GM11168 (cell line): ENCODE data around the gene SPTBN5.

Experiments
- in situ Hi-C: fragments of 300-500 bp; cut with MboI; formaldehyde crosslinking; loops from one replicate; pipeline ENCODE4 v1.12.0; 2022; ENCODE audit warnings: low sequenced_read_pairs; ENCODE audit not compliant: unreplicated experiment

The SPTBN5 gene

GRCh38 chr15:41829959-41830646, 63.8 kb downstream of the SPTBN5 start:
- in situ Hi-C loops: no loop called here

DNA sequence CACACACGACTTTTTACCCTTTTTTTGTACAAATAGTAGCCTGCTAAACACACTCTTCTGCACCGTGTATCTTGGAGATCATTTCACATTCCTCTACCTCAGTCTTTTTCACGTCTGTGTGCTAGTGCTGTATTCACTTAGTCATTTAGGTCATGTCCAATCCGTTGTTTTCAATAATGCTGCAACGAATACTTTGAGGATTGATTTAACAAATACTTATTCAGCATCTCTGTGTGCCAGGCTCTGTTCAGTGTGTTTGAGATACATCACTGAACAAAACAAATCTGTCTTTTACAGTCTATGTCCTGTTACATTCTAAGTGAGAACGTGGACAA, 65.1 kb downstream of the SPTBN5 start:
- in situ Hi-C loops: no loop called here

GRCh38 chr15:41827880-41828806, 65.7 kb downstream of the SPTBN5 start, which contains the start of gene JMJD7:
Gene JMJD7, plus strand, starts transcription at chr15:41828092. Its CDS starts 33 bp downstream, at chr15:41828125.
- in situ Hi-C loops: no loop called here

GRCh38 chr15:41827290-41827879, 66.5 kb downstream of the SPTBN5 start:
- in situ Hi-C loops: no loop called here

- in situ Hi-C loops: no loop called here
Measured at GRCh38 chr15:41825572-41826535, 68.0 kb downstream of the SPTBN5 start.

DNA sequence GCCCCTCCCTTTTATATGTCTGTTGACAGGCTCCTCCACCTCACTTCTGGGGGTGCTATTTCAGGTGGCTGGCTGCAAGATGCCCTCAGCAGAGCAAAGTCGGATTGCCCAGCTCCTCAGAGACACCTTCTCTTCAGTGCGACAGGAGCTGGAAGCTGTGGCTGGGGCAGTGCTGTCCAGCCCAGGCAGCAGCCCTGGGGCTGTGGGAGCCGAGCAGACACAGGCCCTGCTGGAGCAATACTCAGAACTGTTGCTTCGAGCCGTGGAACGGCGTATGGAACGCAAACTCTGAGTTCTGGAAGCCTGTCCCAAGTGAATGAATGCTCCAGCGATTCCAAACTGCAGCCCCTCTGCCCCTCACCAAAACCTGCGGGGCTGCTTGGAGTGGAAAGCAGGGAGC, 68.7 kb downstream of the SPTBN5 start:
- in situ Hi-C loops: no loop called here

DNA sequence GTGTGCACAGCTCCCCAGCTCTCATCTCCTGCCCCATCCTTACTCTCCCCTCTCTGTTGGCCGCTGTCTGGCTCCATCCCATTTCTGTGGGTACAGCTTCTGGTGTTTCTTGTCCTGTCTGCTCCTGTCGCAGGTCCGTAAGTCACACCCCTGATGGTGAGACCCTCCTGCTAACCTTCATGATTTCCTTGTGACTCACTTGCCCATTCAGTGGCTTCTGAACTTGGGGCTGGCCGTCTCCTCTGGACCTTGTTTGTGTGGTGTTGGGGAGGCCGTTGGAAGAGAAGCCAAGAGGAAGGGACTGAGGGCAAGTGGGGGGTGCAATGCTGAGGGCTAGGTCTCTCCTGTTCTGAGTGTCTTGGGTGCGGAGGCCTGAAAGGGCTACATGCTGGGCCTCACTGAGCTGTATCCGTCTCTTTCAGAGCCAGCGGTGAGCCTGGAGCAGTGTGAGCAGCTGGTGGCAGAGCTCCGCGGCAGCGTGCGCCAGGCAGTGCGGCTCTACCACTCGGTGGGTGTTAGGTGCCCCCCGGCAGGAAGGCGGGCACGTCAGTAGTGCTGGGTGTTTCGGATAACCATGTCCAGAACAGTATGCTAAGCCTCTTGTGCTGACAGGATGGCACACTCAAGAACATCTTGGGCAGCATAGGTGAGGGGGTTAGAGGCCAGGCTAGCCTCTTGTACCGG, 69.6 kb downstream of the SPTBN5 start:
- in situ Hi-C loops: no loop called here

GRCh38 chr15:41823502-41823901, 70.4 kb downstream of the SPTBN5 start:
- in situ Hi-C loops: no loop called here

DNA sequence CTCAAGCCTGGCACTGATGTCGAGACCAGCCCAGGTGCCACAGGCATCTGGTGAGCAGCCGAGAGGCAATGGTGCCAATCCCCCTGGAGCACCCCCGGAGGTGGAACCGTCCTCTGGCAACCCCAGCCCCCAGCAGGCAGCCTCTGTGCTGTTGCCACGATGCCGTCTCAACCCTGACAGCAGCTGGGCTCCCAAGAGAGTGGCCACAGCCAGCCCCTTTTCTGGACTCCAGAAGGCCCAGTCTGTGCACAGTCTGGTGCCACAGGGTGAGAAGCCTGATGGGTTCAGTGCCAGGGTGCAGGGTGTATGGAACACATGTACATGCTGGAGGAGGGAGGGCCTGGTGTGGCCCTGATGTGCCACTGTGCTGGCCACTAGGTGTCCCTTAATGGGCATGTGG, 70.9 kb downstream of the SPTBN5 start:
- in situ Hi-C loops: no loop called here

GRCh38 chr15:41822471-41822870, 71.4 kb downstream of the SPTBN5 start:
- in situ Hi-C loops: no loop called here

DNA sequence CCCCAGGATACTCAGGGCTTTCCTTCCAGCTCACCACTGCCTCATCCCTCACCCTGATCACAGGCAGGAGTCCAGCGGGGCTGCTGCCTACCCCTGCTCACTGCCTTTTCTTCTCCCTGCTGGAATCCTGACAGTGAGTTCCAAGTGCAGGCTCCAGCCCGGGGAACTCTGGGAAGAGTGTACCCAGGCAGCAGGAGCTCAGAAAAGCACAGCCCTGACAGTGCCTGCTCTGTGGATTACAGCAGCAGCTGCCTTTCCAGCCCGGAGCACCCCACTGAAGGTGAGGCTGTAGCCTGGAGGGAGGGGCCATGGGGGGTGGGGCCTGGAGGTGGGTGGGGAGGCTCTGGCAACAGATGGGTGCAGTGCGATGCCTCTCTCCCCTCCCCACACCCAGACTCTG, 72.0 kb downstream of the SPTBN5 start:
- in situ Hi-C loops: no loop called here

GRCh38 chr15:41820791-41821423, 72.9 kb downstream of the SPTBN5 start:
- in situ Hi-C loops: no loop called here

GRCh38 chr15:41819455-41820050, 74.3 kb downstream of the SPTBN5 start:
- in situ Hi-C loops: no loop called here

DNA sequence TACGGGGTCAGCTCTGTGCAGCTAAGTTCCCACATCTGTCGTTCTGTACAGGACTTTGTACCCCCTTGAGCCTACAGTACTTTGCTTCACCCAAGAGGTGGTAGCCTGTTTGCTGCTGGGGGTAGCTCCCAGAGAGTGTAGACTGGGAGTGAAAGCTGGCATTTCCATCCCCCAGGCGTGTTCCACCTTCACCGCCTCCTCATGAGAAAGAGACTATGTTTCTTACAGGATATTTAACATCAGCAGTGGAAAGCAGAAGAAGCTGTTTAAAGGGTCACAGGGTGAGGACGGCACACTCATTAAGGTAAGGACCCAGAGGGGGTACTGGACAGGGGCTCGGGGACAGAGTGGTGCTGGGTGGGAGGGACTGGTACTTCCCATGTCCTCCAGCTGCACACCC, 76.1 kb downstream of the SPTBN5 start:
- in situ Hi-C loops: no loop called here

GRCh38 chr15:41817327-41817726, 76.5 kb downstream of the SPTBN5 start:
- in situ Hi-C loops: no loop called here

DNA sequence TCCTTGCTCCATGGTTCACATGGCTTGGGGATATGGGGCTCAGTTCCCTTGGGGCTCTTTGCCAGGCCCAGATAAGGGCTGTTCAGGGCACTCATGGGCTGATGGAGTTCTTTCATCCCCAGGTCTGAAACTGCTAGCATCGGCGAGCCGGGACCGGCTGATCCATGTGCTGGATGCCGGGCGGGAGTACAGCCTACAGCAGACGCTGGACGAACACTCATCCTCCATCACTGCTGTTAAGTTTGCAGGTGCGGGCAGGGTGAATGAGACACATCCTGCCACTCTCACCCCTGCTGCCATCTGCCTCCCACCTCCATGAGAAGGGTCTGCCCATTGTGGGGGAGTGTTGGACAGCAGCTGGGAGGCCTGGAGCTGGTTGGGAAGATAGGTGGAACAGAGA, 77.1 kb downstream of the SPTBN5 start:
- in situ Hi-C loops: no loop called here

DNA sequence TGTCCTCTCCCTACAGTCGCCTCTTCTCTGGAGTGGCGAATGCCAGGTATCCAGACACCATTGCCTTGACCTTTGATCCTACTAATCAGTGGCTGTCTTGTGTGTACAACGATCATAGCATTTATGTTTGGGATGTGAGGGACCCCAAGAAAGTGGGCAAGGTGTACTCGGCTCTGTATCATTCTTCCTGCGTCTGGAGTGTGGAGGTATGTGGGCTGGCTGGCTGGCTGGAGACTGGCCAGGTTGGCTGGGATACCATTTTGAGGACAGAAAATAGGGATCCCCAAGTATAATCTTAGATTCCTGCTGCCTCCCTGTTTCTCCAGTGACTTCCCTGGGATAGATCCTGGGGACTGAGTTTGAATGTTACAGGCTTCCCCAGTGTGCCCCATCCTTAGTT, 79.3 kb downstream of the SPTBN5 start:
- in situ Hi-C loops: loop anchor here (5.0 kb wide), 1 partner anchor 42 kb away; the partner anchor contains the start of gene MAPKBP1

- in situ Hi-C loops: loop anchor here (5.0 kb wide), 1 partner anchor 41 kb away; the partner anchor contains the start of gene MAPKBP1
Measured at GRCh38 chr15:41813426-41813825, 80.4 kb downstream of the SPTBN5 start.
